HK-2 (cell line): ENCODE results near the gene ACSBG1.

Experiments
- DNase-seq: peaks from one replicate; pipeline ENCODE4 v3.0.0-alpha.2; 2018; ENCODE audit not compliant: unreplicated experiment

The ACSBG1 gene

GRCh38 chr15:78130466-78131294, 103.7 kb downstream of the ACSBG1 start:
- no peak for DNase-seq

GRCh38 chr15:78129751-78130287, 104.5 kb downstream of the ACSBG1 start:
- DNase-seq, result no peak

DNA sequence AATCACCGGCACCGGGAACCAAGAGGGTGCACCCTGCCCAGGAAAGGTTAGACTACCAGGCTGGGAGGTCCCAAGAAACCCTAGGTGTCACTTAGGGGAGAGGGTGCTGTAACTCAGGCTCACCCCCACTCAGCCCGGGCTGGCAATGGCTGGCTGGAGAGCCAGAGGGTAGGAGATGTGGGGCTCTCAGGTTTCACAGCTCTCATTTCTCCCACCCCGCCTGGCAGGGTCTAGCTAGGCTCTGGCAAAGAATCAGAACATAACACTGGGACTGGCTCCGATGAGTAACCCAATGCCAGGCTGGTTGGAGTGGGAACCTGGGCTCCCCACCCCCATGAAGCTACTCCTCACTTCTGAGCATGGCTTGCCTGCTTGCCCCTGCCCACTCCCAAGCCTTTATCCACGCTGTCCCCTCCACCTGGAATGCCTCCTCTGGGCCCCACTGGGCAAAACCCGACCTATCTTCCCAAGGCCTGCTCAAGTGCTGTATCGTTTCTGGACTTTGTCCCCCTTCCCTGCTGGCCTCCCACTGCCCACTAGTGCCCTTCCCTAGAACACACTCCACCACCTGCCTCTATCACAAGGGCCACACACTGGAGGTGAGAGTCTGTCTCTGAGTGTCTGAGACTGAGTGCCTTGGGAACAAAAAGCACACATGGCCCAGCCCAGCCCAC, 105.2 kb downstream of the ACSBG1 start:
- DNase-seq, result no peak

- no peak for DNase-seq
Observed at GRCh38 chr15:78127882-78128281, 106.5 kb downstream of the ACSBG1 start.

GRCh38 chr15:78125267-78125666, 109.1 kb downstream of the ACSBG1 start:
- no peak for DNase-seq

DNA sequence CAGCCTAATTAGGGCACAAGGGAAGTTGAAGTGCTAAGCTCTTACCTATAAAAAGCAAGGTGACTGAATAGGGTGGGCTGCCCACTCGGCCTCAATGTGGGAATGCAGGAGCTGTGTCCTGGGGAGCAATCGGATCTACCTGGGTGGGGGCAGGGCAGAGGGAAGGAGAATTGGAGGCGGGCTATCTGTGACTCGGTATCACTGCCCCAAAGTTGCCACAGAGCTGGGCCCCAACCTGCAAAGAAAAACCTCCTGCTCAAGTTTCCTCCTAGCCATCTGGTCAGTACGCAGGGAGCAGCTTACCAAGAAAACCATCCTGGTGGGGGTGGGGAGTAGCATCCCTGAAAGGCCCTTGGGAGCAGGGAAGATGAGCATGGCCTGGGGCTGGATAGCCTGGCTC, 113.8 kb downstream of the ACSBG1 start:
- no peak for DNase-seq
